DMS53 (cell line): ENCODE measurements around the gene NUCB1.
"Not testable (repeated sequence)": the region's sequence is repeated elsewhere in the genome, so short reads cannot be mapped to it uniquely, and the experiment has no call there.

Experiments used
- DNase-seq: peaks from one replicate; lab custom pipeline; 2025; lab: John Stamatoyannopoulos, UW

Gene NUCB1

GRCh38 chr19:48874303-48875135 is 25.6 kb upstream of the NUCB1 start:
- peak; percentile 86 for DNase-seq

GRCh38 chr19:48876043-48876981 is 23.8 kb upstream of the NUCB1 start:
- DNase-seq = peak; percentile 79

- DNase-seq = peak; percentile 43
These were observed 22.3 kb upstream of the NUCB1 start for GRCh38 chr19:48877855-48878195.

GRCh38 chr19:48878196-48879024 is 21.7 kb upstream of the NUCB1 start:
- peak; percentile 50 for DNase-seq

- no peak for DNase-seq
These were observed 21.0 kb upstream of the NUCB1 start for GRCh38 chr19:48879025-48879637.

GRCh38 chr19:48879696-48880095 is 20.4 kb upstream of the NUCB1 start:
- DNase-seq = peak; percentile 22

GRCh38 chr19:48881741-48882657 is 18.1 kb upstream of the NUCB1 start:
- peak; percentile 61 for DNase-seq

GRCh38 chr19:48883726-48884125 is 16.4 kb upstream of the NUCB1 start:
- no peak for DNase-seq

- no peak for DNase-seq
These were observed 12.1 kb upstream of the NUCB1 start for GRCh38 chr19:48887861-48888612.

GRCh38 chr19:48889496-48889895 is 10.6 kb upstream of the NUCB1 start:
- not testable (repeated sequence) for DNase-seq

- peak; percentile 30 for DNase-seq
These were observed 9.6 kb upstream of the NUCB1 start for GRCh38 chr19:48890551-48890950.

- no peak for DNase-seq
These were observed 4.9 kb upstream of the NUCB1 start for GRCh38 chr19:48895226-48895625.

- peak; percentile 42 for DNase-seq
These were observed 3.9 kb upstream of the NUCB1 start for GRCh38 chr19:48896191-48896720.

GRCh38 chr19:48897181-48897580 is 2.9 kb upstream of the NUCB1 start:
- DNase-seq = peak; percentile 29

GRCh38 chr19:48899386-48899749 is 744 bp upstream of the NUCB1 start:
- not testable (repeated sequence) for DNase-seq

- DNase-seq = peak; percentile 36
These were observed 630 bp downstream of the NUCB1 start for GRCh38 chr19:48900477-48901406.

- DNase-seq = not testable (repeated sequence)
These were observed 2.2 kb downstream of the NUCB1 start for GRCh38 chr19:48902291-48902690.

GRCh38 chr19:48903788-48904187 is 3.7 kb downstream of the NUCB1 start:
- DNase-seq = not testable (repeated sequence)
